H1 (cell line): ENCODE data around the gene PCP4L1. TPM values are rescaled to one million over a fixed set of nuclear protein-coding genes. Genes with fewer than 3 reads are reported as not detected.

Source experiments
- KDM4A ChIP-seq: IDR thresholded peaks from one replicate; pipeline ENCODE4 v1.7.1; 2012; ENCODE audit warnings: low read depth, mild to moderate bottlenecking, moderate library complexity, low read length, inconsistent platforms; ENCODE audit not compliant: severe bottlenecking
- RAD21 ChIP-seq, 2 experiments: IDR thresholded peaks in 1 of 2; conservative IDR thresholded peaks in 1 of 2; 2 replicates each; pipeline ENCODE4 v1.6.1; 2011; ENCODE audit warnings: low read depth in 2 of 2, low read length in 2 of 2, improper control_type of control experiment in 1 of 2, inconsistent platforms in 1 of 2, mild to moderate bottlenecking in 1 of 2, moderate library complexity in 1 of 2
- RXRA ChIP-seq: IDR thresholded peaks from 2 replicates; pipeline ENCODE4 v1.6.1; 2011; ENCODE audit warnings: low read depth, mild to moderate bottlenecking, low read length, moderate library complexity; ENCODE audit not compliant: insufficient read depth
- SIN3A ChIP-seq, 2 experiments: IDR thresholded peaks in 1 of 2; conservative IDR thresholded peaks in 1 of 2; 2 replicates each; pipeline ENCODE4 v1.6.1; 2011 to 2012; ENCODE audit warnings: low read length in 2 of 2, improper control_type of control experiment in 1 of 2, low read depth in 1 of 2, mild to moderate bottlenecking in 1 of 2
- ZNF274 ChIP-seq: IDR thresholded peaks from 2 replicates; pipeline ENCODE4 v1.7.0; 2012; ENCODE audit warnings: low read length, borderline replicate concordance; ENCODE audit errors: extremely low read depth
- polyA plus RNA-seq, 7 experiments: library from polyadenylated mRNA; depleted of rRNA in 3 of 7; stranded (reverse) in 5 of 7; unstranded in 2 of 7; fragments of >200 nt in 5 of 7; fragments of 200-250 nt in 2 of 7; gene quantifications; 1 replicate in 5 of 7; 2 replicates in 1 of 7; 4 replicates in 1 of 7; pipeline versions ENCODE4 v1.2.1 to v1.2.3, GENCODE V29; 2011 to 2013; ENCODE audit warnings: missing spikeins in 2 of 7, mixed read lengths in 2 of 7
- total RNA-seq: library from RNA; stranded (reverse); fragmentation: NEBNext Ultra II Directional; extraction: Animal tissue kit (Norgen Biotek cat#: 25700); gene quantifications from 2 replicates; pipeline ENCODE4 v1.2.1, GENCODE V29; 2021
- TF ChIP-seq, protein P1 (sequence below): fragments of 300-600 bp; sonication (generic); IDR thresholded peaks from 2 replicates; pipeline ENCODE4 v1.7.1; 2012; ENCODE audit warnings: low read length, moderate library complexity, mild to moderate bottlenecking, inconsistent platforms; ENCODE audit not compliant: insufficient replicate concordance
- TF ChIP-seq, protein P2 (sequence below), 3 experiments: IDR thresholded peaks; 1 replicate in 2 of 3; 2 replicates in 1 of 3; pipeline versions ENCODE4 v1.5.1 to v1.6.1; 2011; ENCODE audit warnings: low read length in 3 of 3, mild to moderate bottlenecking in 3 of 3, inconsistent platforms in 2 of 3, low read depth in 1 of 3, moderate library complexity in 1 of 3; ENCODE audit not compliant: insufficient read depth in 1 of 3; ENCODE audit errors: control extremely low read depth in 1 of 3

Gene PCP4L1
- total and polyA plus RNA-seq, 2 of the 8 experiments (the other 6 are each of a cell fraction or from before 2014, with no cell fraction given): 0.41 to 1.0 TPM

DNA sequence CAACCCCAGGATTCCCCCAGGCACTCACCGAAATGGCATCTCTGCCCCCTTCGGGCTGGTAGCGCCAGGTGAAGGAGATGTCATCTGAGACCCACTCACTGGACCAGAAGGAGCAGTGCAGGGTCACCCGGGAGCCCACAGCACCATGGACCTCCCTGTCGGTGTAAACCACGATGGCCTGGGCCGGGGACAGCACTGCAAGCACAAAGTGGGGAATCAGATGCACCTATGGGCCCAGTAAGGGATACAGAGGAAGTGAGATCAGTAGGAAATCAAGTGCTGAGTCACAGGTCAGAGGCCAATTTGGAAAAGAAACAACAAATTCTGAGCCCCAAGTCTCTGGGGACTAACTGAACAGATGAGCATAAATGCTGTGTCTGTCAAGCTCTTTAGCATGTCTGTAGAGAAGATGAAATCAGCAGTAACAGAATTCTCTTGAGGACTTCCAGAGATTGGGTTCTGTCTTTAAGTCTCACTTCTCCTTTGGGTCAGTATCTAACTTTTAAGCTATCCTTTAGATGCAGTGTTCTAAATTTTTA lies 48.8 kb downstream of the PCP4L1 start (continued):
- TF ChIP-seq, protein P1, sequence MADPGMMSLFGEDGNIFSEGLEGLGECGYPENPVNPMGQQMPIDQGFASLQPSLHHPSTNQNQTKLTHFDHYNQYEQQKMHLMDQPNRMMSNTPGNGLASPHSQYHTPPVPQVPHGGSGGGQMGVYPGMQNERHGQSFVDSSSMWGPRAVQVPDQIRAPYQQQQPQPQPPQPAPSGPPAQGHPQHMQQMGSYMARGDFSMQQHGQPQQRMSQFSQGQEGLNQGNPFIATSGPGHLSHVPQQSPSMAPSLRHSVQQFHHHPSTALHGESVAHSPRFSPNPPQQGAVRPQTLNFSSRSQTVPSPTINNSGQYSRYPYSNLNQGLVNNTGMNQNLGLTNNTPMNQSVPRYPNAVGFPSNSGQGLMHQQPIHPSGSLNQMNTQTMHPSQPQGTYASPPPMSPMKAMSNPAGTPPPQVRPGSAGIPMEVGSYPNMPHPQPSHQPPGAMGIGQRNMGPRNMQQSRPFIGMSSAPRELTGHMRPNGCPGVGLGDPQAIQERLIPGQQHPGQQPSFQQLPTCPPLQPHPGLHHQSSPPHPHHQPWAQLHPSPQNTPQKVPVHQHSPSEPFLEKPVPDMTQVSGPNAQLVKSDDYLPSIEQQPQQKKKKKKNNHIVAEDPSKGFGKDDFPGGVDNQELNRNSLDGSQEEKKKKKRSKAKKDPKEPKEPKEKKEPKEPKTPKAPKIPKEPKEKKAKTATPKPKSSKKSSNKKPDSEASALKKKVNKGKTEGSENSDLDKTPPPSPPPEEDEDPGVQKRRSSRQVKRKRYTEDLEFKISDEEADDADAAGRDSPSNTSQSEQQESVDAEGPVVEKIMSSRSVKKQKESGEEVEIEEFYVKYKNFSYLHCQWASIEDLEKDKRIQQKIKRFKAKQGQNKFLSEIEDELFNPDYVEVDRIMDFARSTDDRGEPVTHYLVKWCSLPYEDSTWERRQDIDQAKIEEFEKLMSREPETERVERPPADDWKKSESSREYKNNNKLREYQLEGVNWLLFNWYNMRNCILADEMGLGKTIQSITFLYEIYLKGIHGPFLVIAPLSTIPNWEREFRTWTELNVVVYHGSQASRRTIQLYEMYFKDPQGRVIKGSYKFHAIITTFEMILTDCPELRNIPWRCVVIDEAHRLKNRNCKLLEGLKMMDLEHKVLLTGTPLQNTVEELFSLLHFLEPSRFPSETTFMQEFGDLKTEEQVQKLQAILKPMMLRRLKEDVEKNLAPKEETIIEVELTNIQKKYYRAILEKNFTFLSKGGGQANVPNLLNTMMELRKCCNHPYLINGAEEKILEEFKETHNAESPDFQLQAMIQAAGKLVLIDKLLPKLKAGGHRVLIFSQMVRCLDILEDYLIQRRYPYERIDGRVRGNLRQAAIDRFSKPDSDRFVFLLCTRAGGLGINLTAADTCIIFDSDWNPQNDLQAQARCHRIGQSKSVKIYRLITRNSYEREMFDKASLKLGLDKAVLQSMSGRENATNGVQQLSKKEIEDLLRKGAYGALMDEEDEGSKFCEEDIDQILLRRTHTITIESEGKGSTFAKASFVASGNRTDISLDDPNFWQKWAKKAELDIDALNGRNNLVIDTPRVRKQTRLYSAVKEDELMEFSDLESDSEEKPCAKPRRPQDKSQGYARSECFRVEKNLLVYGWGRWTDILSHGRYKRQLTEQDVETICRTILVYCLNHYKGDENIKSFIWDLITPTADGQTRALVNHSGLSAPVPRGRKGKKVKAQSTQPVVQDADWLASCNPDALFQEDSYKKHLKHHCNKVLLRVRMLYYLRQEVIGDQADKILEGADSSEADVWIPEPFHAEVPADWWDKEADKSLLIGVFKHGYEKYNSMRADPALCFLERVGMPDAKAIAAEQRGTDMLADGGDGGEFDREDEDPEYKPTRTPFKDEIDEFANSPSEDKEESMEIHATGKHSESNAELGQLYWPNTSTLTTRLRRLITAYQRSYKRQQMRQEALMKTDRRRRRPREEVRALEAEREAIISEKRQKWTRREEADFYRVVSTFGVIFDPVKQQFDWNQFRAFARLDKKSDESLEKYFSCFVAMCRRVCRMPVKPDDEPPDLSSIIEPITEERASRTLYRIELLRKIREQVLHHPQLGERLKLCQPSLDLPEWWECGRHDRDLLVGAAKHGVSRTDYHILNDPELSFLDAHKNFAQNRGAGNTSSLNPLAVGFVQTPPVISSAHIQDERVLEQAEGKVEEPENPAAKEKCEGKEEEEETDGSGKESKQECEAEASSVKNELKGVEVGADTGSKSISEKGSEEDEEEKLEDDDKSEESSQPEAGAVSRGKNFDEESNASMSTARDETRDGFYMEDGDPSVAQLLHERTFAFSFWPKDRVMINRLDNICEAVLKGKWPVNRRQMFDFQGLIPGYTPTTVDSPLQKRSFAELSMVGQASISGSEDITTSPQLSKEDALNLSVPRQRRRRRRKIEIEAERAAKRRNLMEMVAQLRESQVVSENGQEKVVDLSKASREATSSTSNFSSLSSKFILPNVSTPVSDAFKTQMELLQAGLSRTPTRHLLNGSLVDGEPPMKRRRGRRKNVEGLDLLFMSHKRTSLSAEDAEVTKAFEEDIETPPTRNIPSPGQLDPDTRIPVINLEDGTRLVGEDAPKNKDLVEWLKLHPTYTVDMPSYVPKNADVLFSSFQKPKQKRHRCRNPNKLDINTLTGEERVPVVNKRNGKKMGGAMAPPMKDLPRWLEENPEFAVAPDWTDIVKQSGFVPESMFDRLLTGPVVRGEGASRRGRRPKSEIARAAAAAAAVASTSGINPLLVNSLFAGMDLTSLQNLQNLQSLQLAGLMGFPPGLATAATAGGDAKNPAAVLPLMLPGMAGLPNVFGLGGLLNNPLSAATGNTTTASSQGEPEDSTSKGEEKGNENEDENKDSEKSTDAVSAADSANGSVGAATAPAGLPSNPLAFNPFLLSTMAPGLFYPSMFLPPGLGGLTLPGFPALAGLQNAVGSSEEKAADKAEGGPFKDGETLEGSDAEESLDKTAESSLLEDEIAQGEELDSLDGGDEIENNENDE: no peak
- TF ChIP-seq, protein P2, sequence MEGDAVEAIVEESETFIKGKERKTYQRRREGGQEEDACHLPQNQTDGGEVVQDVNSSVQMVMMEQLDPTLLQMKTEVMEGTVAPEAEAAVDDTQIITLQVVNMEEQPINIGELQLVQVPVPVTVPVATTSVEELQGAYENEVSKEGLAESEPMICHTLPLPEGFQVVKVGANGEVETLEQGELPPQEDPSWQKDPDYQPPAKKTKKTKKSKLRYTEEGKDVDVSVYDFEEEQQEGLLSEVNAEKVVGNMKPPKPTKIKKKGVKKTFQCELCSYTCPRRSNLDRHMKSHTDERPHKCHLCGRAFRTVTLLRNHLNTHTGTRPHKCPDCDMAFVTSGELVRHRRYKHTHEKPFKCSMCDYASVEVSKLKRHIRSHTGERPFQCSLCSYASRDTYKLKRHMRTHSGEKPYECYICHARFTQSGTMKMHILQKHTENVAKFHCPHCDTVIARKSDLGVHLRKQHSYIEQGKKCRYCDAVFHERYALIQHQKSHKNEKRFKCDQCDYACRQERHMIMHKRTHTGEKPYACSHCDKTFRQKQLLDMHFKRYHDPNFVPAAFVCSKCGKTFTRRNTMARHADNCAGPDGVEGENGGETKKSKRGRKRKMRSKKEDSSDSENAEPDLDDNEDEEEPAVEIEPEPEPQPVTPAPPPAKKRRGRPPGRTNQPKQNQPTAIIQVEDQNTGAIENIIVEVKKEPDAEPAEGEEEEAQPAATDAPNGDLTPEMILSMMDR (IDR thresholded peaks at IDR 0.05; ENCODE audit: control extremely low read depth in 1 of 3, insufficient read depth in 1 of 3, low read depth in 1 of 3, low read length in 3 of 3): no peak
- TF ChIP-seq ZNF274 (no peak), RAD21 (IDR thresholded peaks at IDR 0.05 in 1 of 2, conservative IDR thresholded peaks at IDR 0.05 in 1 of 2; ENCODE audit: low read depth in 2 of 2, low read length in 2 of 2) (no peak), SIN3A (conservative IDR thresholded peaks at IDR 0.05 in 1 of 2, IDR thresholded peaks at IDR 0.05 in 1 of 2; ENCODE audit: low read depth in 1 of 2, low read length in 2 of 2) (no peak), RXRA (no peak), KDM4A (no peak)
